ENCODE results near the gene ADAMTS2. TPM values are rescaled to one million over a fixed set of nuclear protein-coding genes. Genes with fewer than 3 reads are reported as not detected.
A peak's percentile ranks its signal among the peaks of the same experiment; 100 is the strongest.

The ADAMTS2 gene
- total and polyA plus RNA-seq, 2 donors from 2014 or later: 2.0 to 13.6 TPM

DNA sequence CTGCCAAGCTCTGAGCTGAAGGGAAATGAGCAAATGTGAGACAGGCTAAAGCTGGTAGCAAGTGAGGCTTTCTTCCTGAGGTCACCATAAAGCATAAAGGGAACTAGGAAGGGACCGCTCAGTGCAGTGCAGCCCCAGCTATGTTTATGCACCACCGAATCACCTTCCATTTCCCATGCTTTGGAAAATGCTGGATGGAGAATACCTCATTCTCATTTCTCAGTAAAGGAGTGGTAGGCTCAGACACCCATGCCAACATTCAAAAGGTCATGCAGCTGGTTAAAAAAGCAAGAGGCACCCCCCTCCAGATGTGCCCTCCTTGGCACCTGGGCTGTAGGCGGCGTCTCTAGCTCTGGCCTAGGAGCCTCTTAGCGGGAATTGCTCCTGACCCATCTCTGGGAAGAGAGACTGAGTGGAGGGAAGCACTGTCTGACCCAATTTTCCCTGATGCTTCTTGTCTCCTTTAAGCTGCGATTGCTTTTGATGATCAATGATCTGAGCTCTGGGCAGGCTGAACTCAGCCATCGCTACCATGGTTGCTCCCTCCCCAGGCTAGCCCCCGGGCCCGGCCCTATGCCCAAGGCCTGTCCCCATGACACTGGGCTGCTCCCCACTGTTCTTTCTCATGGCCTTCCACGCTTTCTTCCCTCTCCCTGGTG lies 226.4 kb downstream of the ADAMTS2 start:
- Histone ChIP-seq H3K27ac (ENCODE audit: low read depth in 2 of 2, low read length in 2 of 2) (no peak overlapping the region), H3K9ac (ENCODE audit: low read length in 3 of 3) (no peak overlapping the region), H3K4me3 (ENCODE audit: low read length in 3 of 3) (no peak overlapping the region), H3K4me1 (ENCODE audit: control insufficient read depth in 2 of 3, insufficient read depth in 2 of 3, low read depth in 1 of 3, low read length in 3 of 3) (no peaks in the 10 kb centered on the region), H3K9me3 (ENCODE audit: control insufficient read depth in 2 of 3, insufficient read depth in 1 of 3, low read length in 3 of 3) (peaks cover 0 to 10% (median 0%) of the 10 kb centered on the region in 3 donors), H3K36me3 (ENCODE audit: control insufficient read depth in 2 of 3, insufficient read depth in 3 of 3, low read length in 3 of 3) (no peaks in the 10 kb centered on the region), H3K27me3 (ENCODE audit: control insufficient read depth, insufficient read depth, low read length) (no peaks in the 10 kb centered on the region)
- DNase-seq: peak in 2 of 5 donors; percentile 15 to 22
- TF ChIP-seq, protein P1, sequence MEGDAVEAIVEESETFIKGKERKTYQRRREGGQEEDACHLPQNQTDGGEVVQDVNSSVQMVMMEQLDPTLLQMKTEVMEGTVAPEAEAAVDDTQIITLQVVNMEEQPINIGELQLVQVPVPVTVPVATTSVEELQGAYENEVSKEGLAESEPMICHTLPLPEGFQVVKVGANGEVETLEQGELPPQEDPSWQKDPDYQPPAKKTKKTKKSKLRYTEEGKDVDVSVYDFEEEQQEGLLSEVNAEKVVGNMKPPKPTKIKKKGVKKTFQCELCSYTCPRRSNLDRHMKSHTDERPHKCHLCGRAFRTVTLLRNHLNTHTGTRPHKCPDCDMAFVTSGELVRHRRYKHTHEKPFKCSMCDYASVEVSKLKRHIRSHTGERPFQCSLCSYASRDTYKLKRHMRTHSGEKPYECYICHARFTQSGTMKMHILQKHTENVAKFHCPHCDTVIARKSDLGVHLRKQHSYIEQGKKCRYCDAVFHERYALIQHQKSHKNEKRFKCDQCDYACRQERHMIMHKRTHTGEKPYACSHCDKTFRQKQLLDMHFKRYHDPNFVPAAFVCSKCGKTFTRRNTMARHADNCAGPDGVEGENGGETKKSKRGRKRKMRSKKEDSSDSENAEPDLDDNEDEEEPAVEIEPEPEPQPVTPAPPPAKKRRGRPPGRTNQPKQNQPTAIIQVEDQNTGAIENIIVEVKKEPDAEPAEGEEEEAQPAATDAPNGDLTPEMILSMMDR (IDR thresholded peaks at IDR 0.05; ENCODE audit: borderline replicate concordance, extremely low read depth, insufficient read depth): no peak
- intact Hi-C loops (cut with DNase I): no loop called here
- no peak for FAIRE-seq

DNA sequence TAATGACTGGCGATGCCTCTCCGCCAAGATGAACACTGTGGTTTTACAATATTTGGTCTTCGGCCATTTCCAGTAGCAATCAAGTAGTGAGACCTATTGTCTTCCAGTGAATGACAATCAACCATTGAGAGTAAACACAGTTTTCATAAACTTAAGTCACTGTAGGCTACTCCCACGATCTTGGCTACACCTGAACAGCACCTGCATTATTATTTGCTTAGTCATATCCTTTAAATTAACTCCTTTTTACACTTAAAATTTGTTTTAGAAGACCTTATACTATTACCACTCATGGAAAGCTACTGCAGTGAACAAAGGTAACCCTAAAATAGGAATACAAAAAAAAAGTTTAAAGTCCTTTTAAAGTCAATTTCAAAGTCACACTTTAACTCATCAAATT lies 226.9 kb downstream of the ADAMTS2 start:
- Histone ChIP-seq H3K9me3 (ENCODE audit: control insufficient read depth in 2 of 3, insufficient read depth in 1 of 3, low read length in 3 of 3) (peaks cover 0 to 16% (median 0%) of the 10 kb centered on the region in 3 donors), H3K4me1 (ENCODE audit: control insufficient read depth in 2 of 3, insufficient read depth in 2 of 3, low read depth in 1 of 3, low read length in 3 of 3) (no peaks in the 10 kb centered on the region), H3K4me3 (ENCODE audit: low read length in 3 of 3) (no peak overlapping the region), H3K27ac (ENCODE audit: low read depth in 2 of 2, low read length in 2 of 2) (no peak overlapping the region), H3K9ac (ENCODE audit: low read length in 3 of 3) (no peak overlapping the region), H3K36me3 (ENCODE audit: control insufficient read depth in 2 of 3, insufficient read depth in 3 of 3, low read length in 3 of 3) (no peaks in the 10 kb centered on the region), H3K27me3 (ENCODE audit: control insufficient read depth, insufficient read depth, low read length) (no peaks in the 10 kb centered on the region)
- DNase-seq (no peak), FAIRE-seq (no peak)
- TF ChIP-seq, protein P1 (IDR thresholded peaks at IDR 0.05; ENCODE audit: borderline replicate concordance, extremely low read depth, insufficient read depth): no peak
- intact Hi-C loops (cut with DNase I): no loop called here

DNA sequence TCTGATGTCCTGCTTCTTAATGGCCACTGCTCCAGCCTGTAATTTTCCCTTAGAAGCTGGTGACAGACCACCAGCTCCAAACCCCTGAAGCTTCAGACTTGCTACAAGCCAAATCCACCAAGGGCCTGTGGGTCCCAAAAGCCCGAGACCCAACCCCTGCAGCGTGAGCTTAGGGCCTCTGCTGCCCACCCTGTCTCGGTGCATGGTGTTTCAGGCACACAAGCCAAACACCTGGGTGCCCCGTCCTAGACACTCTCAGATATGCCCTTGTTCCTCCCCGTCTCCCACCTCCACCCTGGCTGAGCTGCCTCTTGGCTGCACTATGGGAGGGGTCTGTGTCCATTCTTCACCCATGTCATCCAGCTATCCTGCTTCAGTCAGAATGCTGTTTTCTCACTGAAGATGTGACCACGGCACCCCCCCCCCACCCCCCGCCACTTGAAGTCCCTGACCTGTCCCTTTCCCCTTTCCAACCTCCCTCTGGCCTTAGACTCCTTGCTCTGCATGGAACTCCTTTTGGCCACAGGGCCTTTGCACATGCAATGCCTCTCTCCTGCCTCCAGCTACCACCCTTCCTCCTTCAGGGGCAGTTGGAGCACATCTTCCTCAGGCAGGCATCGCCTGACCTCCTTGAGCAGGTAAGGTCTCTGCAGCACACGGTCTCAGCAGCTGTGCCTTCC lies 229.3 kb downstream of the ADAMTS2 start:
- peaks cover 0 to 30% (median 3%) of the 10 kb centered on the region in 3 donors for H3K9me3 ChIP-seq (ENCODE audit: control insufficient read depth in 2 of 3, insufficient read depth in 1 of 3, low read length in 3 of 3)
- H3K27me3 ChIP-seq (ENCODE audit: control insufficient read depth, insufficient read depth, low read length): no peaks in the 10 kb centered on the region
- no peak overlapping the region for H3K4me3 ChIP-seq (ENCODE audit: low read length in 3 of 3)
- peak in 3 of 5 donors; percentile 3 to 43 (median 13) for DNase-seq
- no peaks in the 10 kb centered on the region for H3K4me1 ChIP-seq (ENCODE audit: control insufficient read depth in 2 of 3, insufficient read depth in 2 of 3, low read depth in 1 of 3, low read length in 3 of 3)
- H3K9ac ChIP-seq (ENCODE audit: low read length in 3 of 3): no peak overlapping the region
- TF ChIP-seq, protein P1 (IDR thresholded peaks at IDR 0.05; ENCODE audit: borderline replicate concordance, extremely low read depth, insufficient read depth): no peak
- H3K36me3 ChIP-seq (ENCODE audit: control insufficient read depth in 2 of 3, insufficient read depth in 3 of 3, low read length in 3 of 3): no peaks in the 10 kb centered on the region
- FAIRE-seq: no peak
- intact Hi-C loops (cut with DNase I): no loop called here
- H3K27ac ChIP-seq (ENCODE audit: low read depth in 2 of 2, low read length in 2 of 2): no peak overlapping the region

All from kidney (tissue), 14 donors.